ENCODE data around the gene TNS2.
A peak's percentile ranks its signal among the peaks of the same experiment; 100 is the strongest.

GRCh38 chr12:53064613-53065436 is 15.0 kb downstream of the TNS2 start:
- TF ChIP-seq CTCF (IDR thresholded peaks at IDR 0.05) (no peak), POLR2A (IDR thresholded peaks at IDR 0.05) (no peak), POLR2AphosphoS5 (IDR thresholded peaks at IDR 0.05) (peak; percentile 2)
